Measurements from ENCODE around the gene P4HA2. TPM values are rescaled to one million over a fixed set of nuclear protein-coding genes. Genes with fewer than 3 reads are reported as not detected.

P4HA2 gene
- total and polyA plus RNA-seq, 2 of the 8 experiments (the other 6 are each of a cell fraction or from before 2014, with no cell fraction given): 7.4 to 9.3 TPM

GRCh38 chr5:132246806-132247205, 19.2 kb upstream of the P4HA2 start (continued):
- no peak for TF ChIP-seq SIN3A (conservative IDR thresholded peaks at IDR 0.05 in 1 of 2, IDR thresholded peaks at IDR 0.05 in 1 of 2; ENCODE audit: low read depth in 1 of 2, low read length in 2 of 2)

Data from H1 (cell line).